ENCODE data around the gene XXYLT1. TPM values are rescaled to one million over a fixed set of nuclear protein-coding genes. Genes with fewer than 3 reads are reported as not detected.
A peak's percentile ranks its signal among the peaks of the same experiment; 100 is the strongest.

XXYLT1 gene
- total and polyA plus RNA-seq, 9 of the 15 experiments (the other 6 are each of a cell fraction or from before 2014, with no cell fraction given), result 1.9 to 18.9 (median 15.0) TPM

- peak; percentile 70 for TF ChIP-seq MAX (CRISPR knock-in tag; IDR thresholded peaks at IDR 0.05)
- peak; percentile 74 for TF ChIP-seq GABPB1 (CRISPR knock-in tag; IDR thresholded peaks at IDR 0.05)
- 0 out of 2 replicates have a peak, but pooled peaks have one; percentile 40 for TF ChIP-seq SMARCC2 (IDR thresholded peaks at IDR 0.05; ENCODE audit: low read depth)
- no peak; the same call in 1 of the 2 replicates for TF ChIP-seq PHF8 (IDR thresholded peaks at IDR 0.05; ENCODE audit: borderline replicate concordance, low read length)
- no peak for TF ChIP-seq DEAF1 (CRISPR knock-in tag; IDR thresholded peaks at IDR 0.05)
- no peak for TF ChIP-seq RFX7 (CRISPR knock-in tag; IDR thresholded peaks at IDR 0.05)
- no peak for TF ChIP-seq ZNF280B (CRISPR knock-in tag; IDR thresholded peaks at IDR 0.05)
- peak; percentile 98 for TF ChIP-seq LARP7 (IDR thresholded peaks at IDR 0.05)
- TF ChIP-seq HBP1 (CRISPR knock-in tag; IDR thresholded peaks at IDR 0.05), result peak; percentile 96
- TF ChIP-seq FOXP4 (CRISPR knock-in tag; IDR thresholded peaks at IDR 0.05; ENCODE audit: borderline replicate concordance), result no peak
- no peak for TF ChIP-seq TSC22D4 (tag; IDR thresholded peaks at IDR 0.05)
- no peak for TF ChIP-seq MXD1 (CRISPR knock-in tag; IDR thresholded peaks at IDR 0.05; ENCODE audit: borderline replicate concordance, poor library complexity, severe bottlenecking)
- TF ChIP-seq MAFK (IDR thresholded peaks at IDR 0.05; ENCODE audit: low read length), result no peak
- TF ChIP-seq EP400 (IDR thresholded peaks at IDR 0.05), result peak; percentile 67
- no peak for TF ChIP-seq ZZZ3 (IDR thresholded peaks at IDR 0.05)
- no peak for TF ChIP-seq SNRNP70 (optimal IDR thresholded peaks at IDR 0.05; ENCODE audit: low read depth, low read length)
Observed at GRCh38 chr3:195150181-195151118, 120.5 kb downstream of the XXYLT1 start (continued).

Measured in K562 (cell line).